KMS-11 (cell line): Measurements from ENCODE around the gene PLIN4.

Source experiments
- H2AFZ ChIP-seq: fragments of 200-600 bp; sonication (generic); 2 replicates; pipeline ENCODE4 v1.6.1; 2016; ENCODE audit warnings: antibody characterized with exemption, mixed run types, low read depth
- H3K27ac ChIP-seq: fragments of 200-600 bp; sonication (generic); 2 replicates; pipeline ENCODE4 v1.6.1; 2016; ENCODE audit warnings: mild to moderate bottlenecking, mixed run types
- H3K27me3 ChIP-seq: fragments of 200-600 bp; sonication (generic); 2 replicates; pipeline ENCODE4 v1.6.1; 2017; ENCODE audit warnings: mild to moderate bottlenecking, low read depth, mixed run types, moderate library complexity; ENCODE audit not compliant: insufficient read depth
- H3K36me3 ChIP-seq: fragments of 200-600 bp; sonication (generic); 2 replicates; pipeline ENCODE4 v1.6.1; 2017; ENCODE audit warnings: mild to moderate bottlenecking, mixed run types; ENCODE audit not compliant: insufficient read depth
- H3K4me1 ChIP-seq: fragments of 200-600 bp; sonication (generic); 2 replicates; pipeline ENCODE4 v1.6.1; 2016; ENCODE audit warnings: mild to moderate bottlenecking, low read depth, mixed run types; ENCODE audit not compliant: poor library complexity, severe bottlenecking
- H3K4me2 ChIP-seq: fragments of 200-600 bp; sonication (generic); 2 replicates; pipeline ENCODE4 v1.7.0; 2016; ENCODE audit warnings: mild to moderate bottlenecking, mixed run types
- H3K4me3 ChIP-seq: fragments of 200-600 bp; sonication (generic); IDR thresholded peaks from 2 replicates; pipeline ENCODE4 v1.6.1; 2017; ENCODE audit warnings: low read depth, low read length, mixed read lengths; ENCODE audit not compliant: insufficient read depth
- H3K79me2 ChIP-seq: fragments of 200-600 bp; sonication (generic); 2 replicates; pipeline ENCODE4 v1.6.1; 2016; ENCODE audit warnings: low read depth, mixed run types; ENCODE audit not compliant: insufficient read depth
- H3K9ac ChIP-seq: fragments of 200-600 bp; sonication (generic); 2 replicates; pipeline ENCODE4 v1.6.1; 2016; ENCODE audit warnings: mild to moderate bottlenecking, mixed run types
- H4K20me1 ChIP-seq: fragments of 200-600 bp; sonication (generic); 2 replicates; pipeline ENCODE4 v1.6.1; 2016; ENCODE audit warnings: mild to moderate bottlenecking, mixed run types; ENCODE audit not compliant: insufficient read depth
- CTCF ChIP-seq: fragments of 200-600 bp; sonication (generic); conservative IDR thresholded peaks from 2 replicates; pipeline ENCODE4 v1.6.1; 2017; ENCODE audit warnings: low read depth, mild to moderate bottlenecking, antibody characterized with exemption, low read length, moderate library complexity, mixed read lengths

The PLIN4 gene

GRCh38 chr19:4555657-4556561 lies 37.6 kb upstream of the PLIN4 start:
- H2AFZ ChIP-seq = no peak overlapping the region; the same call in 1 of the 2 replicates
- no peaks in the 10 kb centered on the region for H3K79me2 ChIP-seq
- TF ChIP-seq CTCF = no peak
- no peak overlapping the region for H3K4me2 ChIP-seq
- no peak overlapping the region for H3K27ac ChIP-seq
- H3K9ac ChIP-seq = no peak overlapping the region
- no peaks in the 10 kb centered on the region for H3K36me3 ChIP-seq
- no peaks in the 10 kb centered on the region for H3K4me1 ChIP-seq
- no peak overlapping the region for H3K4me3 ChIP-seq
- peaks cover 21% of the 10 kb centered on the region; the same call in 1 of the 2 replicates for H3K27me3 ChIP-seq
- no peaks in the 10 kb centered on the region for H4K20me1 ChIP-seq

- H3K4me1 ChIP-seq = no peaks in the 10 kb centered on the region
- H3K4me3 ChIP-seq = no peak overlapping the region
- H3K27me3 ChIP-seq = peaks cover 24% of the 10 kb centered on the region; the same call in 1 of the 2 replicates
- no peaks in the 10 kb centered on the region for H3K79me2 ChIP-seq
- H4K20me1 ChIP-seq = no peaks in the 10 kb centered on the region
- no peaks in the 10 kb centered on the region for H3K36me3 ChIP-seq
- no peak overlapping the region for H3K4me2 ChIP-seq
- no peak overlapping the region for H3K9ac ChIP-seq
- H3K27ac ChIP-seq = no peak overlapping the region
- TF ChIP-seq CTCF = no peak
- H2AFZ ChIP-seq = no peak overlapping the region
Measured at GRCh38 chr19:4554717-4555116, 36.4 kb upstream of the PLIN4 start.

GRCh38 chr19:4553775-4554174 lies 35.5 kb upstream of the PLIN4 start:
- no peak overlapping the region for H3K4me2 ChIP-seq
- TF ChIP-seq CTCF = no peak
- H3K79me2 ChIP-seq = no peaks in the 10 kb centered on the region
- no peak overlapping the region for H3K9ac ChIP-seq
- H3K36me3 ChIP-seq = no peaks in the 10 kb centered on the region
- no peak overlapping the region for H2AFZ ChIP-seq
- no peak overlapping the region for H3K4me3 ChIP-seq
- peaks cover 29% of the 10 kb centered on the region; the same call in 1 of the 2 replicates for H3K27me3 ChIP-seq
- H4K20me1 ChIP-seq = no peaks in the 10 kb centered on the region
- H3K27ac ChIP-seq = no peak overlapping the region
- no peaks in the 10 kb centered on the region for H3K4me1 ChIP-seq

GRCh38 chr19:4553092-4553695 lies 34.9 kb upstream of the PLIN4 start:
- Histone ChIP-seq H3K79me2 (no peaks in the 10 kb centered on the region), H3K36me3 (no peaks in the 10 kb centered on the region), H3K4me3 (no peak overlapping the region), H3K9ac (no peak overlapping the region), H3K4me1 (no peaks in the 10 kb centered on the region), H4K20me1 (no peaks in the 10 kb centered on the region), H2AFZ (no peak overlapping the region), H3K27ac (no peak overlapping the region), H3K27me3 (peaks cover 35% of the 10 kb centered on the region; the same call in 1 of the 2 replicates), H3K4me2 (no peak overlapping the region)
- TF ChIP-seq CTCF = no peak
